K562 (cell line): ENCODE measurements around the gene LLGL1. TPM values are rescaled to one million over a fixed set of nuclear protein-coding genes. Genes with fewer than 3 reads are reported as not detected.

ENCODE experiments used
- ATAC-seq: fragments of 200-7000 bp; cut with Tn5 transposase; 3 replicates; pipeline ENCODE4 v1.9.1; 2020; ENCODE audit warnings: moderate library complexity
- BruUV-seq: library from RNA; stranded (reverse); fragments of 400-500 nt; replicated peaks from 2 replicates; lab custom pipeline; 2021; lab: Mats Ljungman, UMichigan
- CTCF ChIA-PET: fragments of 300-600 bp; formaldehyde crosslinking; extraction: SDS; loops from one replicate; lab custom pipeline; 2021; ENCODE audit warnings: low intra/inter-chr PET ratio; lab: Yijun Ruan, JAX
- POLR2A ChIA-PET: fragments of 300-600, 350-650 bp; sonication (Branson Sonifier 250); formaldehyde crosslinking; extraction: SDS; loops from one replicate; lab custom pipeline; 2021; ENCODE audit warnings: antibody characterized with exemption, inconsistent platforms; lab: Yijun Ruan, JAX
- DNase-seq, 4 experiments: peaks; one replicate each; pipeline versions ENCODE4 v3.0.0 to v3.0.0-alpha.2; 2011 to 2018; ENCODE audit warnings: low spot score in 3 of 4, mixed read lengths in 3 of 4; ENCODE audit errors: extremely low read depth in 1 of 4
- FAIRE-seq: peaks from 2 replicates; lab custom pipeline; 2011; peaks lifted over from hg19 to GRCh38; lab: Jason Lieb, UNC
- H2AFZ ChIP-seq: 2 replicates; pipeline ENCODE4 v1.6.0; 2011; ENCODE audit warnings: low read depth, low read length, control low read depth, inconsistent platforms
- H3K27ac ChIP-seq: fragments of 200-600 bp; 3 replicates; pipeline ENCODE4 v1.8.0; 2011; ENCODE audit warnings: low read depth, mild to moderate bottlenecking, control low read depth, inconsistent platforms, low read length, moderate library complexity, mixed read lengths; ENCODE audit errors: extremely low read depth
- H3K27me3 ChIP-seq, 2 experiments: fragments of 300-600 bp in 1 of 2; 2 replicates in 1 of 2; 3 replicates in 1 of 2; pipeline versions ENCODE4 v1.6.0 to v1.8.0; 2011; ENCODE audit warnings: inconsistent platforms in 2 of 2, low read length in 2 of 2, mild to moderate bottlenecking in 1 of 2, mixed read lengths in 1 of 2, moderate library complexity in 1 of 2; ENCODE audit not compliant: control insufficient read depth in 2 of 2, insufficient read depth in 2 of 2
- H3K36me3 ChIP-seq: fragments of 300-600 bp; 3 replicates; pipeline ENCODE4 v1.8.0; 2011; ENCODE audit warnings: mild to moderate bottlenecking, low read length, inconsistent platforms; ENCODE audit not compliant: control insufficient read depth, insufficient read depth
- H3K4me1 ChIP-seq, 2 experiments: fragments of 200-600 bp in 1 of 2; replicated peaks in 1 of 2; 2 replicates in 1 of 2; 3 replicates in 1 of 2; pipeline versions ENCODE4 v1.5.1 to v1.8.0; 2011; ENCODE audit warnings: inconsistent platforms in 2 of 2, low read length in 2 of 2, mild to moderate bottlenecking in 1 of 2, mixed read lengths in 1 of 2, moderate library complexity in 1 of 2; ENCODE audit not compliant: control insufficient read depth in 2 of 2, insufficient read depth in 2 of 2
- H3K4me2 ChIP-seq: 2 replicates; pipeline ENCODE4 v1.6.1; 2011; ENCODE audit warnings: low read length, control low read depth, inconsistent platforms, mixed read lengths; ENCODE audit not compliant: insufficient read depth
- H3K4me3 ChIP-seq: fragments of 200-600 bp; sonication (generic), shearing (Covaris generic); 2 replicates; pipeline ENCODE4 v1.5.1; 2016; ENCODE audit warnings: control low read depth, inconsistent platforms
- H3K79me2 ChIP-seq: fragments of 200-600 bp; 3 replicates; pipeline ENCODE4 v1.8.0; 2011; ENCODE audit warnings: low read length, inconsistent platforms; ENCODE audit not compliant: control insufficient read depth, insufficient read depth
- H3K9ac ChIP-seq, 2 experiments: 2 replicates each; pipeline versions ENCODE4 v1.6.0 to v1.6.1; 2011; ENCODE audit warnings: low read depth in 2 of 2, low read length in 2 of 2, control low read depth in 1 of 2, inconsistent platforms in 1 of 2, mild to moderate bottlenecking in 1 of 2, mixed read lengths in 1 of 2; ENCODE audit not compliant: insufficient read depth in 1 of 2
- H3K9me1 ChIP-seq: one replicate; pipeline ENCODE4 v1.6.0; 2011; ENCODE audit warnings: inconsistent platforms, mild to moderate bottlenecking, low read length, moderate library complexity; ENCODE audit not compliant: control insufficient read depth, insufficient read depth
- H3K9me3 ChIP-seq: replicated peaks from 2 replicates; pipeline ENCODE4 v1.5.1; 2011; ENCODE audit warnings: low read depth, low read length, inconsistent platforms; ENCODE audit not compliant: control insufficient read depth, insufficient read depth
- H4K20me1 ChIP-seq: replicated peaks from 2 replicates; pipeline ENCODE4 v1.6.1; 2011; ENCODE audit warnings: low read length, inconsistent platforms, mixed read lengths; ENCODE audit not compliant: control insufficient read depth, insufficient read depth
- ADNP ChIP-seq: fragments of 200-800 bp; sonication (Bioruptor generic); IDR thresholded peaks from 2 replicates; pipeline ENCODE4 v1.6.1; 2016; ENCODE audit warnings: missing genetic modification characterization, missing compliant biosample characterization
- ARID2 ChIP-seq: fragments of 450-650 bp; IDR thresholded peaks from 2 replicates; pipeline ENCODE4 v1.6.1; 2017; ENCODE audit warnings: antibody characterized with exemption, mild to moderate bottlenecking
- CBX1 ChIP-seq: sonication (generic); IDR thresholded peaks from 2 replicates; pipeline ENCODE4 v1.6.1; 2016; ENCODE audit warnings: antibody characterized with exemption, low read depth, mild to moderate bottlenecking
- CCAR2 ChIP-seq: fragments of 200-400 bp; formaldehyde crosslinking; IDR thresholded peaks from 2 replicates; pipeline ENCODE4 v1.6.1; 2017; ENCODE audit warnings: mild to moderate bottlenecking, low read depth, low read length
- CTBP1 ChIP-seq: fragments of 450-650 bp; IDR thresholded peaks from 2 replicates; pipeline ENCODE4 v1.6.1; 2016; ENCODE audit warnings: borderline replicate concordance
- HNRNPK ChIP-seq: fragments of 200-400 bp; formaldehyde crosslinking; IDR thresholded peaks from one replicate; pipeline ENCODE4 v1.6.1; 2018; ENCODE audit warnings: mild to moderate bottlenecking, low read depth, low read length; ENCODE audit not compliant: poor library complexity, severe bottlenecking
- NRF1 ChIP-seq, 2 experiments: fragments of 450-650 bp; IDR thresholded peaks in 1 of 2; conservative IDR thresholded peaks in 1 of 2; 2 replicates each; pipeline ENCODE4 v1.6.1; 2014; ENCODE audit warnings: mild to moderate bottlenecking in 2 of 2
- POLR2A ChIP-seq: fragments of 450-650 bp; conservative IDR thresholded peaks from 2 replicates; pipeline ENCODE4 v1.6.1; 2016
- POU5F1 ChIP-seq: fragments of 150-350 bp; IDR thresholded peaks from 2 replicates; pipeline ENCODE4 v1.6.1; 2014; ENCODE audit warnings: borderline replicate concordance, low read length, low read depth, mild to moderate bottlenecking; ENCODE audit not compliant: partially characterized antibody
- SMARCA5 ChIP-seq: fragments of 450-650 bp; IDR thresholded peaks from 2 replicates; pipeline ENCODE4 v1.6.1; 2016
- TCF3 ChIP-seq: sonication (generic); formaldehyde crosslinking; IDR thresholded peaks from 2 replicates; pipeline ENCODE4 v1.4.0; 2020; ENCODE audit warnings: mild to moderate bottlenecking, missing genetic modification reagents
- TEAD4 ChIP-seq, 2 experiments: sonication (generic) in 1 of 2; formaldehyde crosslinking in 1 of 2; IDR thresholded peaks; 2 replicates each; pipeline versions ENCODE4 v1.6.1 to v1.8.0; 2012 to 2022; ENCODE audit warnings: borderline replicate concordance in 1 of 2, inconsistent platforms in 1 of 2, low read length in 1 of 2, mild to moderate bottlenecking in 1 of 2, missing genetic modification reagents in 1 of 2
- U2AF1 ChIP-seq: fragments of 200-400 bp; formaldehyde crosslinking; optimal IDR thresholded peaks from 2 replicates; pipeline ENCODE3; 2017; ENCODE audit warnings: mild to moderate bottlenecking, low read depth, low read length, moderate library complexity
- ZBTB17 ChIP-seq: fragments of 450-650 bp; formaldehyde crosslinking; IDR thresholded peaks from 2 replicates; pipeline ENCODE4 v1.4.0; 2020; ENCODE audit warnings: mild to moderate bottlenecking
- ZNF780A ChIP-seq: fragments of 250-450 bp; sonication (Bioruptor Pico); IDR thresholded peaks from 2 replicates; pipeline ENCODE4 v1.5.0; 2021; ENCODE audit warnings: mild to moderate bottlenecking
- WGBS: fragments of 100-300 bp; shearing (Covaris generic); methylation state at CpG from one replicate; pipeline ENCODE4 v1.1.6; 2016; ENCODE audit warnings: low coverage, mixed read lengths; ENCODE audit not compliant: insufficient coverage; ENCODE audit errors: missing lambda C conversion rate; 5-methylcytosine and 5-hydroxymethylcytosine counted together
- in situ Hi-C: fragments of 300-500 bp; cut with MboI; formaldehyde crosslinking; loops from 4 replicates; pipeline ENCODE4 v1.15.0; 2018; ENCODE audit warnings: inconsistent platforms, mixed read lengths
- intact Hi-C: fragments of 100-400 bp; cut with micrococcal nuclease; formaldehyde crosslinking; loops from 2 replicates; pipeline ENCODE4 v1.14.2; 2022
- polyA plus RNA-seq, 8 experiments: library from polyadenylated mRNA; depleted of rRNA in 4 of 8; stranded (reverse) in 5 of 8; unstranded in 3 of 8; fragments of >200 nt; fragmentation: Nextera tagmentation in 2 of 8; fragmentation: Illumina TruSeq in 1 of 8; extraction: Ambion mirVana in 2 of 8; extraction: Trizol in 1 of 8; gene quantifications; 2 replicates each; pipeline versions ENCODE4 v1.2.1 to v1.2.3, GENCODE V29; 2011 to 2014; ENCODE audit warnings: inconsistent platforms in 1 of 8, missing spikeins in 1 of 8
- total RNA-seq, 7 experiments: library from RNA; depleted of rRNA in 6 of 7; stranded (reverse); fragments of >200 nt in 6 of 7; fragmentation: Illumina TruSeq in 2 of 7; extraction: Trizol in 2 of 7; gene quantifications; 2 replicates each; pipeline versions ENCODE4 v1.2.1 to v1.2.3, GENCODE V29; 2011 to 2021; ENCODE audit warnings: low replicate concordance in 1 of 7
- TF ChIP-seq, protein P1 (sequence below), 2 experiments: fragments of 450-650 bp in 1 of 2; sonication (generic) in 1 of 2; formaldehyde crosslinking; conservative IDR thresholded peaks; 2 replicates each; pipeline versions ENCODE4 v1.4.0 to v1.8.1; 2020 to 2022; ENCODE audit warnings: mild to moderate bottlenecking in 1 of 2, missing genetic modification reagents in 1 of 2

The LLGL1 gene
- total and polyA plus RNA-seq, 9 of the 15 experiments (the other 6 are each of a cell fraction or from before 2014, with no cell fraction given): 0.11 to 12.9 (median 5.3) TPM; not detected in 1

DNA sequence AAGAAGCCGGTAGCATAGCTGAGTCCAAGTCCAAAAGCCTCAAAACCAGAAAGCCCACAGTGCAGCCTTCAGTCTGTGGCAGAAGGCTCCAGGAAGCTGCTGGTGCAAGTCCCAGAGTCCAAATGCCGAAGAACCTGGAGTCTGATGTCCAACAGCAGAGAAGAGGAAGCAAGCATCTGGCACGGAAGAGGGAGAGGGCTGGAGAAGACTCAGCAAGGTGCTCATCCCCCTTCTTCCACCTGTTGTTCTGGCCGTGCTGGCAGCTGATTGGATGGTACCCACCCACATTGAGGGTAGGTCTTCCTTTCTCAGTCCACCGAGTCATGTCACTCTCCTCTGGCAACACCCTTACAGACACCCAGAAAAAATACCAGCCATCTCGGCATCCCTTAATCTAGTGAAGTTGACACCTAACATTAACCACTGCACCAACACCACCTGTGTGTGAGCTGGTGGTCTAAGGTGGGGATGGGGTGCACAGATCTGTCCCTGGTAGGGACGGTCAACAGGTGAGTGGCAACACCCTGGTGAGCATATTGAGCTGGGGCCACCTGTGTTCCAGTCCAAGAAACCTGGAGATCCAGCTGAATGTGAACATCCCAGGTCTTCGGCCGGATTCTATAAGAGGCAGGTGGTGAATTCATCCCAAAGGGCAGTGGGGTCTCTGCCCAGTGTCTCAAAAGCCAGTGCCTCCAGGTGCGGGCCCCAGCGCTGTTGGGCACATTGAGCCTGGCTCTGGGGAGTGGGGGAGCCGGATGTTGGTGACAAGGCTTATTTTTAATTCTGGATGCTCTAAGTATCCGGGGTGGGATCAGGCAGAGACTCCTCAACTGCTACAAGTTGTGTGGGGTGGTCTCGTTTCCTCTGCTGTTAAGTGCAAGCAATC lies 44.9 kb downstream of the LLGL1 start:
- H3K27ac ChIP-seq: no peak overlapping the region
- no peaks in the 10 kb centered on the region for H3K9me1 ChIP-seq
- H4K20me1 ChIP-seq: no peaks in the 10 kb centered on the region
- DNase-seq (no peak), ATAC-seq (no peak), FAIRE-seq (no peak)
- BruUV-seq: no TSS peak
- no peaks in the 10 kb centered on the region for H3K9me3 ChIP-seq
- in situ Hi-C loops (loop anchor here (5.0 kb wide), 1 partner anchor 37 kb away; no protein-coding TSS in a partner anchor), intact Hi-C loops (no loop called here)
- ChIA-PET POLR2A (interaction anchor here (0.6 to 2.5 kb wide), 5 partner anchors 9 to 22 kb away, joined by 3 to 9 read pairs (median 5); partner anchors contain the start of genes FLII and MIEF2), CTCF (no interaction called here)
- H3K4me2 ChIP-seq: no peak overlapping the region
- no peaks in the 10 kb centered on the region for H3K4me1 ChIP-seq
- no peaks in the 10 kb centered on the region for H3K27me3 ChIP-seq
- TF ChIP-seq, protein P1, sequence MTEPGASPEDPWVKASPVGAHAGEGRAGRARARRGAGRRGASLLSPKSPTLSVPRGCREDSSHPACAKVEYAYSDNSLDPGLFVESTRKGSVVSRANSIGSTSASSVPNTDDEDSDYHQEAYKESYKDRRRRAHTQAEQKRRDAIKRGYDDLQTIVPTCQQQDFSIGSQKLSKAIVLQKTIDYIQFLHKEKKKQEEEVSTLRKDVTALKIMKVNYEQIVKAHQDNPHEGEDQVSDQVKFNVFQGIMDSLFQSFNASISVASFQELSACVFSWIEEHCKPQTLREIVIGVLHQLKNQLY (CRISPR knock-in tag; conservative IDR thresholded peaks at IDR 0.05): no peak
- peak; percentile 46; the same call in 1 of the 2 replicates for TF ChIP-seq POLR2A
- no peak overlapping the region for H3K9ac ChIP-seq
- no peak overlapping the region for H3K4me3 ChIP-seq
- peaks cover 20% of the 10 kb centered on the region; the same call in 2 of the 3 replicates for H3K36me3 ChIP-seq
- H2AFZ ChIP-seq: no peak overlapping the region
- 80% methylated on average over 12 of the region's 14 CpGs for WGBS
- H3K79me2 ChIP-seq: no peaks in the 10 kb centered on the region

- no peak for ATAC-seq
- FAIRE-seq: no peak
- BruUV-seq: no TSS peak
- H3K36me3 ChIP-seq: peaks cover 71% of the 10 kb centered on the region
- H3K79me2 ChIP-seq: no peaks in the 10 kb centered on the region
- no peaks in the 10 kb centered on the region for H3K4me1 ChIP-seq
- no peak overlapping the region for H3K4me3 ChIP-seq
- no peak for DNase-seq
- H3K27me3 ChIP-seq: no peaks in the 10 kb centered on the region
- H3K4me2 ChIP-seq: no peak overlapping the region
- no peak overlapping the region for H3K9ac ChIP-seq
- H2AFZ ChIP-seq: no peak overlapping the region
- H3K9me3 ChIP-seq: no peaks in the 10 kb centered on the region
- CTCF ChIA-PET: no interaction called here
- POLR2A ChIA-PET: interaction anchor here (1.4 kb wide), 1 partner anchor 18 kb away, joined by 3 read pairs; no protein-coding TSS in a partner anchor
- intact Hi-C loops (no loop called here), in situ Hi-C loops (no loop called here)
- no peaks in the 10 kb centered on the region for H3K9me1 ChIP-seq
- WGBS: no CpG with 5 or more reads among the region's 1 CpG
- no peak overlapping the region for H3K27ac ChIP-seq
- no peaks in the 10 kb centered on the region for H4K20me1 ChIP-seq
- TF ChIP-seq SMARCA5 (no peak), TCF3 (CRISPR knock-in tag) (no peak), NRF1 (conservative IDR thresholded peaks at IDR 0.05 in 1 of 2, IDR thresholded peaks at IDR 0.05 in 1 of 2) (no peak), POU5F1 (no peak), HNRNPK (no peak), ADNP (tag) (no peak), CTBP1 (no peak), ZNF780A (CRISPR knock-in tag) (no peak), CCAR2 (no peak), CBX1 (no peak), U2AF1 (no peak), ZBTB17 (CRISPR knock-in tag) (no peak), ARID2 (no peak), TEAD4 (IDR thresholded peaks at IDR 0.05; ENCODE audit: low read length) (no peak), TEAD4 (CRISPR knock-in tag; IDR thresholded peaks at IDR 0.05; ENCODE audit: borderline replicate concordance) (no peak)
Measured at GRCh38 chr17:18277076-18277475, 51.6 kb downstream of the LLGL1 start.
